Hematopoietic multipotent progenitor cell (in vitro differentiated cells): ENCODE measurements around the gene AP3S1. TPM values are rescaled to one million over a fixed set of nuclear protein-coding genes. Genes with fewer than 3 reads are reported as not detected.
A peak's percentile ranks its signal among the peaks of the same experiment; 100 is the strongest.
"Not testable (repeated sequence)": the region's sequence is repeated elsewhere in the genome, so short reads cannot be mapped to it uniquely, and the experiment has no call there.

Experiments used
- DNase-seq, 3 donors: peaks; one replicate each; pipeline ENCODE4 v3.0.0-alpha.2; 2011 to 2015; ENCODE audit warnings: low read depth in 2 of 3, low spot score in 2 of 3
- total RNA-seq: library from RNA; depleted of rRNA; stranded (reverse); fragments of >200 nt; gene quantifications from one replicate; pipeline ENCODE4 v1.2.3, GENCODE V29; 2012

The AP3S1 gene
- total RNA-seq, 1 donor, result 12.1 TPM

DNA sequence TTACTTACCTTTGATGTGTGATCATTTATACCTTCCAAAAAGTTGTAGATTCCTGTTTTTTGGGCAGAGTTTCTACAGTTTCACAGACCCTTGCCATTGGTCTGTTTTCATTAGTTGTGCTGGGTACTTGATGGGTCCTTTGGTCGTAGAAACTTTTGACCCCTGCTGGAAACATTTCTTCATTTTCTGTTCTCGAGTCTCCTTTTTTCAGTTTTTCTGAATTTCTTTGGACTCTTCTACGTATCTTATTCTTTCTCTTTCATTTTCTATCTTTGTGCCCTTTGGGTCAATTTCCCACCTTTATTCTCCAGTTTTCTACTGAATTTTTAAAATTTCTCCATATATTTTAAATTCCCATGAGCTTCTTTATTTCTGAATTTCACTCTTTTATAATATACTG, 16.7 kb downstream of the AP3S1 start:
- DNase-seq, result no peak

DNA sequence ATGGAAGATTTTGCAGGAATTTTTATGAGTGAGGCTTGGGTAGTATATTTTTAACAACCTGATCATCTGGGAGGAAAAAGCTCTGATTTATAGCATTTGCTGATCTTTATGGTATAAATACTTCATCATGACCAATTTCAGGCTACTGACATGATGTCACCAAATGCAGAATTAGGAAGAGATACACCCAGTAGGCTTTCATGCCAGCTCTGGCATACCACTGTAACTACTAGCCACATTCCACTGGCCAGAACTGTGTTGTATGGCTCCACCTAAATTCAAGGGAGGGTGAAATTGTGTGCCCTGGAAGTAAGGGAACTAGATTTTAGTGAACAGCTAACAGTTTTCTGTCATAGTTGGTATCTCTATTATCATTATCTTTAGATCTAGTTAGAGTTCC, 17.6 kb downstream of the AP3S1 start:
- no peak for DNase-seq

DNA sequence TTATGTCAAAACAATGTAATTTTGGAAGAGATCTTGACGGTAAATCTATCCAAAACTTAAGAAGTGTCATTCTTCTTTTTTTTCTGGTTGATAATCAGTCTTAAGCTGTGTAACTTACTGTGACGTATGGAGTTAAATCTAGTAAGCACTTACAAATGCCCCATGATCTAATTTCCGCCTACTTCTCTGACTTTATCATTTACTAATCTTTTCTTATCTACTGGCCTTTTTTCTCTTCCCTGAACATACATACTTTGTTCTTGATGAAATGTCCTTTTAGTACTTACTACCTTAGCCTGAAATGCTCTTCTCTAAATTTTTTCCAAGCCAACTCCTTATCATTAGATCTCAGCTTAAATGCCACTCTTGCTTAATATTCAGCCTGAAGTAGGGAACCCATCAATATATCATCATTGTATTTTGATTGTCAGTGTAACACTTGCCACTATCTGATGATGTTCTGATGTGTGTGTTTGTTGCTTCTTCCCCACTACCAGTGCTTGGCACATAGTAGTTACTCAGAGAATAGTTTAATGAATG, 27.6 kb downstream of the AP3S1 start:
- DNase-seq, result no peak

DNA sequence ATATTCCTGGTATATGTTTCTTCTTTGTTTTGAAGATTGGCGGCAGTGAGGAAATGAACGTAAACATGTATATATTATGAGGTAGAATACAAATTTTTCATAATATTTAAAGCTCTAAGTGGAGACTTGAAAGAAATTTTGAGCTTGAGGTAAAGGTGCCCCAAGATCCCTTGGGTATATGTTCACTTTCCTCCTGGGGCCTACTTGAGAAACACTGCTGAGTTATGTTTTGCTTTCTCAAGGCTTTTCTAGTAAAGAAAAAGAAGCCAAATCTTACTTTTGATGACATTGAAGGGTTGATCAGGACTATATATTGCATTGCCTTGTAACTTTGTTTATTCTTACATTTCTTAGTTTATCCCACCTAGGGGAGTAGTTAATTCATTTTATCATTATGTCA, 30.7 kb downstream of the AP3S1 start:
- no peak for DNase-seq

DNA sequence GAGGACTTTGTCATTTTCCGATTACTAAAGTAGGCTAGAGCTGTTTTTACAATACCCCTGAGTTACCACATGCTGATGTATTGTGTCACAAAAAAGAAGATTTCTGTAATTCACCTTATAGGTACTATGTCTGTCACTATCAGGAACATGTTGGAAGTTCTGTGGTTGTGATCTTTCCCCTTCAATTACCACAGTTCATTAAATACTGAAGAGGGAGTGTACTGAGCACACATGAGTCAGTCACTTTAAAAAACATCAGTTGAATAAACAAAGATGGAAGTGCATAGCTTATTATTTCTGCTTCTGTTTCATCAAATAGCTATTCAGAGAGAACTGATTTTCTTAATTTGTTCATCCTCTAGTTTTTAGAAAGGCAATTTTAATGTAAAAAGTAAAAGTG, 31.7 kb downstream of the AP3S1 start:
- DNase-seq, result no peak

DNA sequence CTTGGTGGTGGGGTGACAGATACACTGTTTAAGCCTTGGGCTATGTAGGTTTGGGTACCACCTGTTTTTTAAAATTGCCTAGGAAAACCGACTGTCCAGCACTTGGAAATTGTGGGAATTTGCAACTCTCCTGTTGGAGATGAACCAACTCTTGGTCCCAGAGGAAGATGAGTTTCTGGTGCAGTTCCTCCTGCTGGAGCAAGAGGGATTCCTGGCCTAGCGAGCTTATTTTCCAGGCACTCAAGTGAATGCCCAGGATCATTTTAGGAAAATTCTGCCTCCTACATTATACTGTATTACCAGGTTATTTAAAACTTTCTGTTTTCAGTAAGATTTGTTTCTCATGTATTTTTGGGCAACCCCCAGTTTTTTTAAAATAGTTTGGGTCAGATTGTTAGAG, 33.7 kb downstream of the AP3S1 start:
- DNase-seq, result no peak

DNA sequence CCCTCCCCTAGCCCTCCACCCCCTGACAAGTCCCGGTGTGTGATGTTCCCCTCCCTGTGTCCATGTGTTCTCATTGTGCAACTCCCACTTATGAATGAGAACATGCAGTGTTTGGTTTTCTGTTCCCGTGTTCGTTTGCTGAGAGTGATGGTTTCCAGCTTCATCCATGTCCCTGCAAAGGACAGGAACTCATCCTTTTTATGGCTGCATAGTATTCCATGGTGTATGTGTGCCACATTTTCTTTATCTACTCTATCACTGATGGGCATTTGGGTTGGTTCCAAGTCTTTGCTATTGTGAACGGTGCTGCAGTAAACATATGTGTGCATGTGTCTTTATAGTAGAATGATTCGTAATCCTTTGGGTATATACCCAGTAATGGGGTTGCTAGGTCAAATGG, 35.6 kb downstream of the AP3S1 start:
- DNase-seq, result not testable (repeated sequence)

DNA sequence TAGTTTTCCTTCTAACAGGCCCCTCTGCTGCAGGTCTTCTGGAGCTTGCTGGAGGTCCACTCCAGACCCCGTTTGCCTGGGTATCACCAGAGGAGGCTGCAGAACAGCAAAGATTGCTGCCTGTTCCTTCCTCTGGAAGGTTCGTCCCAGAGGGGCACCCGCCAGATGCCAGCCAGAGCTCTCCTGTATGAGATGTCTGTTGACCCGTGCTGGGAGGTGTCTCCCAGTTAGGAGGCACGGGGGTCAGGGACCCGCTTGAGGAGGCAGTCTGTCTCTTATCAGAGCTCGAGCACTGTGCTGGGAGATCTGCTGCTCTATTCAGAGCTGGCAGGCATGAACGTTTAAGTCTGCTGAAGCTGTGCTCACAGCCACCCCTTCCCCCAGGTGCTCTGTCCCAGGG, 40.7 kb downstream of the AP3S1 start:
- DNase-seq, result not testable (repeated sequence)

DNA sequence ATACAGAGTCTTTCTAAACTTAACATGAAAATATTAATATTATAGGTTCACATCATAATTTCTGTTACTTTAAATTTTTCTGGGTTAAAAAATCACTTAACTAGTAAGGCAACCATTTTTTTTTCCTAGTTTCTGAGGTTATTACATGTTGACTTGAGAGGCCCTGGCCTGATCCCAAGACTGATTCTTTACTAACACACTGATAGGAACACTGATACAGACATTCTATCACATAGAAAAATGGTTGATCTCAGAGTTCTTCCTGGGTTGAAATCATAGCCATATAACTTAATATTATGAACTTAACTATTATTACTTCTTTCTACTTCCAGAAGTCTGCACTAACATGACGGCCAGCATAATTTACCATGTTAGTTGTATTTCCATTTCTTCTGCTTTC, 43.0 kb downstream of the AP3S1 start:
- no peak for DNase-seq

DNA sequence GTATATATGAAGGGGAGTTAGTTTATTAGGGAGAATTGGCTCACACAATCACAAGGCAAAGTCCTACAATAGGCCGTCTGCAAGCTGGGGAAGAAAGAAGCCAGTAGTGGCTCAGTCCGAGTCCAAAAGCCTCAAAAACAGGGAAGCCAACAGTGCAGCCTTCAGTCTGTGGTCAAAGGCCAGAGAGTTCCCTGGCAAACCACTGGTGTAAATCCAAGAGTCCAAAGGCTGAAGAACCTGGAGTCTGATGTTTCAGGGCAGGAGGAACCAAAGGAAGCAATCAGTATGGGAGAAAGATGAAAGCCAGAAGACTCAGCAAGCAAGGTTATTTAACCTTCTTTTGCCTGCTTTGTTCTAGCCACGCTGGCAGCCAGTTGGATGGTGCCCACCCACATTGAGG, 43.5 kb downstream of the AP3S1 start:
- not testable (repeated sequence) for DNase-seq

DNA sequence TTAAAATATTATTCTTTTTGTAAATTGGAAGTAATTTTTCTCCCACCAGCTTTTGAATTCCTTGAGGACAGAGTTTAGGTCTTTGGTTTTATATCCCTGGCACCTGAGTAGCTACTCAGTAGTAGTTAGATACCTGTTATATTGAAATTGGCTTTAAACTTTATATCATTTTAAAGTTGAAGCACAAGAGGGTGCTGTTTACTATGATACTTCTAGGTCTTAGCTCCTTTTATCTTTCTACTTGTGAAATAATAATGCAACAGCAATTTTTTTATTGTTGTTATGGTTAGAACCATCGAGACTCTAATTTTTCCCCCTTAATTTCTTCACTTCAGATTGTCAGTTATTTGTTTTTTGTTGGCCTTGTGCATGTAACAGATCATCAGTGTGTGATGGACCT, 46.3 kb downstream of the AP3S1 start:
- peak in 2 of 3 donors; percentile 9 to 46 for DNase-seq

DNA sequence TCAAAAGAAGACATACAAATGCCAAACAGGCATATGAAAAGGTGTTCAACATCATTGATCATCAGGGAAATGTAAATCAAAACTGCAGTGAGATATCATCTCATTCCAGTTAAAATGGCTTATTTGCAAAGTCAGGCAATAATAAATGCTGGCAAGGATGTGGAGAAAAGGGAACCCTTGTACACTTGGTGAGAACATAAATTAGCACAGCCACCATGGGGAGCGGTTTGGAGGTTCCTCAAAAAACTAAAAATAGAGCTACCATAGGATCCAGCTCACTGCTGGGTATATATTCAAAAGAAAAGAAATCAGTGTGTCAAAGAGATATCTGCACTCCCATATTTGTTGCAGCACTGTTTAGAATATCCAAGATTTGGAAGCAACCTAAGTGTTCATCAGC, 50.3 kb downstream of the AP3S1 start:
- DNase-seq, result no peak

DNA sequence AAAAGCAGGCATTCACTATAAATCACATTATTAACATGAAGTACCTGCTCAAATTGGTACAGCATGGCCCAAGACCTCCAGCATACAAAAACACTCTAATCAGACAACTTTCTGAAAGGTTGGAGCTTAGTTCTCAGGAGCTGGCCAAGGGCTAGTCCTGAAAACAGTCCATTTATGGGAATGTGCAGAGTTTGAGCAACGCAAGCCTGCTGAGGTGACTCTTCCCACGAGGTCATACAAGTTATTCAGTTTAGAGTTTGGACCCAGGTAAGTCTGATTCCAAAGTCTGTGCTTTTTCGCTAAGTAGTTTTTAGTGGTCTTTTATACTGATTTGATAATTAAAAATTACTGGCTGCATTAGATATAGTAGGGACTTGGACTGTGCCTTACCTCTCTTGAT, 52.6 kb downstream of the AP3S1 start:
- no peak for DNase-seq

DNA sequence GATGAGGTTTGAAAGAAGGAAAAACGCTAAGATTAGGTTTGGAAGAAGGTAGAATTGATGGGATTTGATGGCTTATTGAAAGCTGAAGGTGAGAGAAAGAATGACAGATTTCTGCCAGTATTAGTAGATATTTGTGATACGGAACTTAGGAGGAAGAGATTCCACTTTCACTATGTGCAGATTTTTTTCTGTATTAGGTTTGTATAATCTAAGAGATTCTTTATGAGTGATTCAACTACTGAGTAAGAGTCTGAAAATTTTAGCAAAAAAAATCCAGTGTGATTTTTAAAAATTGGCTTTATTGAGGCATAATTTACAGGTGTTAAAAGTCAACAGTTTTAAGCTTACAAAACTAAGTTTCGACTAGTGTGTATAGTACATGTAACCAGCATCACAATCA, 54.1 kb downstream of the AP3S1 start:
- DNase-seq, result no peak

DNA sequence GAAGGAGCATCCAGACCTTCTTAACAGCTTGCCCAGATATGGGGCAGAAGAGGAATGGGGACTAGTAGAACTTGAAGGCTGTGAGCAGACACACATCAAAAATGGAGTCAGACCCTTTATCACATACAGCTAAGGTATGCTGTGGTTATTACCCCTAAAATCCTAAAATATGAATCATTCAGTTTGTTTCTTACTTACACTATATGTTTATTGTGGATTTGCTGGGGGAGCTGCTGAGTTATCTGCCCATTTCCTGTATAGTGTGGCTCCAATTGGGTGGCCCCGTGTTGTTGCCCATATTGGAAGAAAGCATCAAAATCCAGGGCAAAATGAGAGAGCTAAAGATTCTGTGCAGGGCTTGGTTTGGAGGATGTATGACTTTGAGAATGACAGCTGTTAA, 56.9 kb downstream of the AP3S1 start:
- no peak for DNase-seq

DNA sequence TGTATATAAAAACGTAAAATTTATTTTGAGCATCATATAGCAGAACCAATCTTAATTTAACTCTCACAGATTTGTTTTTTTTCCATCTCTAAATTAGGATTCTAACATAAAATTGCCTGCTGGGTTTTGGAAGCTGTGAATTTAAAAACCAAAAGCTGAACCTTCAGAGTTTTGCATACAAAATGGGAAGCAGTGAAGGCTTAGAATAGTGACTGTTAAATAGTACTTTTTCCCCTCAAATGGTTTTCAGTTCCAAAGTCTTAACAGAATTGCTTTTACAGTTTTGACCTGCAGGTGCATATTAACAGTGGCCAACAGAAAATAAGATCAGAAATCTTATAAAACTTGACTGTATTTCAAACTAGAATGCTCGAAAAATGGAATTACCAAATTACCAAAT, 65.4 kb downstream of the AP3S1 start:
- no peak for DNase-seq

DNA sequence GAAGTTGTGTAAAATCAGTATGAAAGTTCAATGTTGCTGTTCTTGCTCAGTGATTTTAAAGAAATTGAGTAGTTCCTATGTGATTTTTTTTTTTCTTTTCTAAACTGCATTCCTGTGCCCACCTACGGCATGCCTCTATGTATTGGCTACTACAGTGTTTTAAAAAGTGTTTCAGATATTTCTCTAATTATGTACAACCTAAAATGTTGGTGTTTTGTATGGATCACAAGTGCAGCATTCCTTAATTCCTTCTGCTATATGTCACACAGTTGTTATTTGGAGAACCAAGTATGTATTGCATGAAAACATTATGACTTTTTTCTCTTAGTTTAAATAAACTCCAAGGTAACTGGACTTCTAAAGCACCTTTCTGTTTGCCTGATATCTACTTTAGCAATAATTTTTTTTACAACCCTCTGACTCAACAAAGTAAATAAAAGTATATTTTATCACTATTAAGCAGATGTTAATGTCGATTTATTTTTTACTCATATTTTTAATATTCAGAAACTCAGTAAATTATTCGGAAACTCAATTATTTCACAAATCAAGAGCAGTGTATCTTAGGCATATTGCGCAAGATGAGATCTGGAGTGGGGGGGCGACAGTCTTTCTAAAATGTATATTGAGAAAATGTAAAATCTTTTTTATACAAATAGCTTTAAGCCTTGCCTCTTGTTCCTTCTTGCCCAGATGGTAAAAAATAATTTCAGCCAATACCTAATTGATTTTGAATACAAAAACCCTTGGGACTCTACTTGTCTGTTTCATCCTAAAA, 72.1 kb downstream of the AP3S1 start:
- DNase-seq, result not testable (repeated sequence)

DNA sequence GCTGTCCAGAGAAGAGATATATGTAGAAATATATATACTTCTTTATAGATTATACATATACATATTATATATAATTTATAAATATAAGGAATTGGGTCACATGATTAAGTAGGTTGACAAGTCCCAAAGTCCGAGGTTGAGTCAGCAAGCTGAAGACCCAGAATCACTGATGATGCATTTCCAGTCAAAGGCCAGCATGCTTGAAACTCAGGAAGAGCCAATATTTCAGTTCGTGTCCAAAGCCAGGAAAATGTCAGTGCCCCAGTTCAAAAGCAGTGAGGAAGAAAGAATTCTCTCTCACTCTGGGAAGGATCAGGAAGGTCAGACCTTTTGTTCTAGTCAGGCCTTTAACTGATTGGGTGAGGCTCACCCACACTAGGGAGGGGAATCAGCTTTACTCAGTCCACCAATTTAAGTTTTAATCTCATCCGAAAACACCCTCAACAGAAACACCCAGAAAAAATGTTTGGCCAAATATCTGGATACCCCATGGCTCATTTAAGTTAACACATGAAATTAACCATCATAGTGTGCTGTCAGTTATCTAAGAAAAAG, 78.5 kb downstream of the AP3S1 start:
- no peak for DNase-seq

DNA sequence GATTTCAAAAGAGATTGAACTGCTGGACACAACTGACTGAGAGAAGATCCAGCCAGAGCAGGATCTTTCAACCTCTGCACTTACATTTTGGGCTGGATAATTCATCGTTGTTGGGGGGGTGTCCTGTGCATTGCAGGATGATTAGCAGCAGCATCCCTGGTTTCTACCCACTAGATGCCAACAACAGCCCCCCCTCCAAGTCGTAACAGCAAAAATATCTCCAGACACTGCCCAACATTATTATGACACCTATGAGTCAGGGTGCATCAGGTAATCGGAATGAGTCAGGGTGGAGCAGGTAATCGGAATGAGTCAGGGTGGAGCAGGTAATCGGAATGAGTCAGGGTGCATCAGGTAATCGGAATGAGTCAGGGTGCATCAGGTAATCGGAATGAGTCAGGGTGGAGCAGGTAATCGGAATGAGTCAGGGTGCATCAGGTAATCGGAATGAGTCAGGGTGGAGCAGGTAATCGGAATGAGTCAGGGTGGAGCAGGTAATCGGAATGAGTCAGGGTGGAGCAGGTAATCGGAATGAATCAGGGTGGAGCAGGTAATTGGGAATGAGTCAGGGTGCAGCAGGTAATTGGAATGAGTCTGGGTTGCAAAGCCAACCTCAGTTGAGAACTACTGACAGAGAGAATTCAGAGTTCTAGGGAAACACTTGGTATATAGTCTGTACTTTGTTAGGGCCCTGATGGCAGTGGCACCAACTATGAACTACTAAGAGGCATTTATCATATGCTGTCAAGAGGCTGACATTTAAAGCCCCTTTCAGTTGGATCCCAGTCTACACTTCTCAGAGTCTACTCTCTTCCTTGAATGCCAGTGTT, 87.1 kb downstream of the AP3S1 start:
- DNase-seq, result not testable (repeated sequence)

DNA sequence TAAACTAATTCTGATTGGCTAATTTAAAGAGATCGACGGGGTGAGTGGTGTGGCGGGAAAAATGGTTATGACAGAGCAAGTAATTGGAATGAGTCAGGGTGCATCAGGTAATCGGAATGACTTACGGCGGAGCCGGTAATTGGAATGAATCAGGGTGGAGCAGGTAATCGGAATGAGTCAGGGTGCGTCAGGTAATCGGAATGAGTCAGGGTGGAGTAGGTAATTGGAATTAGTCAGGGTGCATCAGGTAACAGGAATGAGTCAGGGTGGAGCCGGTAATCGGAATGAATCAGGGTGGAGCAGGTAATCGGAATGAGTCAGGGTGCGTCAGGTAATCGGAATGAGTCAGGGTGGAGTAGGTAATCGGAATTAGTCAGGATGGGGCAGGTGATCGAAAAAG, 88.4 kb downstream of the AP3S1 start:
- DNase-seq, result not testable (repeated sequence)

DNA sequence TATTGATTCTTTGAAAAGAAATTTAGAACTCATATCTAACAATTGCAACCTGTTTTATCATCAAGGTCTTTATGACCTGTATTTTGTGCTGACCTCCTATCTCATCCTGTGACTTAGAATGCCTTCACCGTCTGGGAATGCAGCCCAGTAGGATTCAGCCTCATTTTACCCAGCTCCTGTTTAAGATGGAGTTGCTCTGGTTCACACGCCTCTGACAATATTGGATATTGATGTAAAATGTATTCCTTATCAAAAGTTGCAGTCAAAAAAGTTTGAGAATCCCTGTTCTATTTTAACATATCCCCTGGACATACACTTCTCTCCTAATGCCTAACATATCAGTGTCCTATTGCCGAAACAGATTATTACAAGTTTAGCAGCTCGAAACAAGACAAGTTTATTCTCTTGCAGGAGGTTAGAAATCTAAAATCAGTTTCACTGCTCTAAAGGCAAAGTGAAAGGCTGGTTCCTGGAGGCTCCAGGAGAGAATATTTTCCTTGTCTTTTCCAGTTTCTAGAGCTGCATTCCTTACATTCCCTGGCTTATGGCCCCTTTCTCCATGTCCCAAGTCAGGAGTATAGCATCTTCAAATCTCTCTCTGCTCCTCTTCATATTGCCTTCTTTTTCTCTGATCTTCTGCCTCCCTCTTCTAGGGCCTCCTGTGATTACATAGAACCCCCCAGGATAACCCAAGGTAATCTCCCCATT, 89.0 kb downstream of the AP3S1 start:
- DNase-seq, result no peak
